ENCODE measurements around the gene OPRD1.
A peak's percentile ranks its signal among the peaks of the same experiment; 100 is the strongest.

Gene OPRD1

GRCh38 chr1:28914228-28915030 lies 102.5 kb downstream of the OPRD1 start, which contains the start of gene EPB41:
EPB41 (plus strand) TSS chr1:28914569; CDS start chr1:28987438, 72,869 bp downstream.
- Histone ChIP-seq H3K27me3 (ENCODE audit: insufficient read depth, low read length, poor library complexity, severe bottlenecking) (no peaks in the 10 kb centered on the region), H3K9me2 (replicated peaks; ENCODE audit: low read depth, low read length) (no peaks in the 10 kb centered on the region), H3F3A (ENCODE audit: low read depth) (no peaks in the 10 kb centered on the region), H3K79me2 (ENCODE audit: insufficient read depth, low read length) (peaks cover 45% of the 10 kb centered on the region), H2AFZ (ENCODE audit: low read length) (peak within 1 kb of the TSS; percentile 76), H3K9me3 (ENCODE audit: insufficient read depth, low read depth, low read length) (no peaks in the 10 kb centered on the region), H3K4me2 (ENCODE audit: low read depth, low read length, poor library complexity, severe bottlenecking) (peak within 1 kb of the TSS; percentile 83), H3K4me1 (ENCODE audit: insufficient read depth, low read length, poor library complexity, severe bottlenecking) (peaks cover 35% of the 10 kb centered on the region), H4K20me1 (ENCODE audit: insufficient read depth, low read length, poor library complexity, severe bottlenecking) (peaks cover 13% of the 10 kb centered on the region), H3K9ac (ENCODE audit: low read depth, low read length, poor library complexity, severe bottlenecking) (peak within 1 kb of the TSS; percentile 67), H3K36me3 (ENCODE audit: insufficient read depth, low read length) (no peaks in the 10 kb centered on the region), H3K4me3 (ENCODE audit: low read length, poor library complexity, severe bottlenecking) (peak within 1 kb of the TSS; percentile 77)
- TF ChIP-seq CTCF (conservative IDR thresholded peaks at IDR 0.05; ENCODE audit: low read length), result no peak
- no peak for TF ChIP-seq EZH2phosphoT487 (IDR thresholded peaks at IDR 0.05; ENCODE audit: borderline replicate concordance)

- H4K20me1 ChIP-seq (ENCODE audit: insufficient read depth, low read length, poor library complexity, severe bottlenecking), result peaks cover 20% of the 10 kb centered on the region
- peak overlapping the region; percentile 76 for H2AFZ ChIP-seq (ENCODE audit: low read length)
- peak overlapping the region; percentile 67 for H3K9ac ChIP-seq (ENCODE audit: low read depth, low read length, poor library complexity, severe bottlenecking)
- no peaks in the 10 kb centered on the region for H3K36me3 ChIP-seq (ENCODE audit: insufficient read depth, low read length)
- peak overlapping the region; percentile 77 for H3K4me3 ChIP-seq (ENCODE audit: low read length, poor library complexity, severe bottlenecking)
- peak overlapping the region; percentile 83 for H3K4me2 ChIP-seq (ENCODE audit: low read depth, low read length, poor library complexity, severe bottlenecking)
- H3K27me3 ChIP-seq (ENCODE audit: insufficient read depth, low read length, poor library complexity, severe bottlenecking), result no peaks in the 10 kb centered on the region
- H3K9me3 ChIP-seq (ENCODE audit: insufficient read depth, low read depth, low read length), result no peaks in the 10 kb centered on the region
- no peak for TF ChIP-seq EZH2phosphoT487 (IDR thresholded peaks at IDR 0.05; ENCODE audit: borderline replicate concordance)
- no peak for TF ChIP-seq CTCF (conservative IDR thresholded peaks at IDR 0.05; ENCODE audit: low read length)
- H3K4me1 ChIP-seq (ENCODE audit: insufficient read depth, low read length, poor library complexity, severe bottlenecking), result peaks cover 36% of the 10 kb centered on the region
- H3K79me2 ChIP-seq (ENCODE audit: insufficient read depth, low read length), result peaks cover 53% of the 10 kb centered on the region
- no peaks in the 10 kb centered on the region for H3K9me2 ChIP-seq (replicated peaks; ENCODE audit: low read depth, low read length)
- no peaks in the 10 kb centered on the region for H3F3A ChIP-seq (ENCODE audit: low read depth)
These were observed 103.3 kb downstream of the OPRD1 start for GRCh38 chr1:28915031-28915895.

GRCh38 chr1:28917757-28918118 lies 105.8 kb downstream of the OPRD1 start:
- peaks cover 31% of the 10 kb centered on the region for H4K20me1 ChIP-seq (ENCODE audit: insufficient read depth, low read length, poor library complexity, severe bottlenecking)
- TF ChIP-seq EZH2phosphoT487 (IDR thresholded peaks at IDR 0.05; ENCODE audit: borderline replicate concordance) (no peak), CTCF (conservative IDR thresholded peaks at IDR 0.05; ENCODE audit: low read length) (no peak)
- peaks cover 74% of the 10 kb centered on the region for H3K79me2 ChIP-seq (ENCODE audit: insufficient read depth, low read length)
- no peaks in the 10 kb centered on the region for H3K36me3 ChIP-seq (ENCODE audit: insufficient read depth, low read length)
- no peaks in the 10 kb centered on the region for H3K9me3 ChIP-seq (ENCODE audit: insufficient read depth, low read depth, low read length)
- no peak overlapping the region for H3K4me3 ChIP-seq (ENCODE audit: low read length, poor library complexity, severe bottlenecking)
- H3F3A ChIP-seq (ENCODE audit: low read depth), result no peaks in the 10 kb centered on the region
- H2AFZ ChIP-seq (ENCODE audit: low read length), result no peak overlapping the region
- H3K4me1 ChIP-seq (ENCODE audit: insufficient read depth, low read length, poor library complexity, severe bottlenecking), result peaks cover 36% of the 10 kb centered on the region
- H3K4me2 ChIP-seq (ENCODE audit: low read depth, low read length, poor library complexity, severe bottlenecking), result peak overlapping the region; percentile 48
- H3K9me2 ChIP-seq (replicated peaks; ENCODE audit: low read depth, low read length), result no peaks in the 10 kb centered on the region
- H3K27me3 ChIP-seq (ENCODE audit: insufficient read depth, low read length, poor library complexity, severe bottlenecking), result no peaks in the 10 kb centered on the region
- no peak overlapping the region for H3K9ac ChIP-seq (ENCODE audit: low read depth, low read length, poor library complexity, severe bottlenecking)

All from Loucy (cell line).